ENCODE results near the gene TRNT1. TPM values are rescaled to one million over a fixed set of nuclear protein-coding genes. Genes with fewer than 3 reads are reported as not detected.

TRNT1 gene
- total and polyA plus RNA-seq, 2 of the 8 experiments (the other 6 are each of a cell fraction or from before 2014, with no cell fraction given) = 7.2 to 33.1 TPM

- Histone ChIP-seq H3K36me3 (ENCODE audit: control insufficient read depth in 2 of 4, insufficient read depth in 4 of 4, low read length in 3 of 4) (peaks cover 10 to 32% (median 19%) of the 10 kb centered on the region in 4 experiments), H3K4me1 (replicated peaks in 1 of 4; ENCODE audit: control insufficient read depth in 3 of 4, insufficient read depth in 4 of 4, low read length in 3 of 4) (peaks cover 2 to 7% (median 4%) of the 10 kb centered on the region in 4 experiments; a peak in 3 of 7 replicates), H2BK12ac (ENCODE audit: low read depth, low read length) (no peak overlapping the region), H3K79me2 (ENCODE audit: control insufficient read depth in 1 of 2, insufficient read depth in 2 of 2, low read length in 2 of 2) (peaks cover 9 to 50% of the 10 kb centered on the region in 2 experiments), H3K23ac (ENCODE audit: insufficient read length) (no peak overlapping the region), H2BK120ac (replicated peaks; ENCODE audit: low read depth, low read length) (no peak overlapping the region), H3K9me3 (ENCODE audit: insufficient read depth in 2 of 2, low read depth in 1 of 2, low read length in 1 of 2) (no peaks in the 10 kb centered on the region), H4K20me1 (replicated peaks in 1 of 2; ENCODE audit: control insufficient read depth in 1 of 2, insufficient read depth in 2 of 2, low read length in 2 of 2) (no peaks in the 10 kb centered on the region), H2BK15ac (ENCODE audit: low read length) (no peak overlapping the region), H2AK5ac (ENCODE audit: low read depth, low read length) (no peak overlapping the region), H2BK5ac (ENCODE audit: low read depth, low read length) (no peak overlapping the region), H2AFZ (ENCODE audit: low read length) (no peak overlapping the region), H4K91ac (replicated peaks; ENCODE audit: insufficient read length, low read length) (no peak overlapping the region), H3K18ac (ENCODE audit: extremely low read depth, low read length) (no peak overlapping the region), H2BK20ac (ENCODE audit: low read length) (no peak overlapping the region), H4K8ac (ENCODE audit: extremely low read depth, insufficient read depth, low read length) (no peak overlapping the region), H3K56ac (replicated peaks; ENCODE audit: insufficient read length, low read depth, low read length) (no peak overlapping the region), H3K4me2 (ENCODE audit: insufficient read depth in 1 of 2, low read depth in 2 of 2, low read length in 2 of 2) (no peak overlapping the region), H3K27me3 (replicated peaks in 1 of 4; ENCODE audit: control insufficient read depth in 3 of 4, extremely low read depth in 1 of 4, insufficient read depth in 3 of 4, low read length in 3 of 4) (no peaks in the 10 kb centered on the region), H3K23me2 (ENCODE audit: low read depth, low read length) (peaks cover 8% of the 10 kb centered on the region), H3K79me1 (ENCODE audit: low read depth, low read length) (0 out of 2 replicates have a peak, but pooled peaks cover 4% of the 10 kb centered on the region), H3K4ac (replicated peaks; ENCODE audit: insufficient read length, low read depth, low read length) (no peak overlapping the region), H3K4me3 (ENCODE audit: extremely low read depth in 1 of 4, insufficient read depth in 2 of 4, low read depth in 3 of 4, low read length in 4 of 4) (no peak overlapping the region), H4K5ac (ENCODE audit: insufficient read length, low read depth, low read length) (no peak overlapping the region), H3K14ac (ENCODE audit: insufficient read length) (no peak overlapping the region), H3K9ac (replicated peaks in 1 of 4; ENCODE audit: extremely low read depth in 1 of 4, low read depth in 3 of 4, low read length in 3 of 4) (no peak overlapping the region), H3K27ac (ENCODE audit: low read depth, low read length) (no peak overlapping the region)
- WGBS, 2 experiments (ENCODE audit: extremely low coverage in 1 of 2, insufficient coverage in 1 of 2, insufficient read length in 1 of 2, insufficient replicate concordance in 2 of 2, low coverage in 1 of 2, low lambda C conversion rate in 2 of 2, missing lambda C conversion rate in 1 of 2) = 77% methylated on average over 5 of the region's 5 CpGs; no CpG with 5 or more reads in 1 of the 2 experiments
- DNase-seq (ENCODE audit: low read depth in 1 of 2, low spot score in 2 of 2) (no peak), FAIRE-seq (no peak)
- CTCF ChIA-PET (ENCODE audit: partially characterized antibody) = interaction anchor here (0.7 to 1.0 kb wide), 2 partner anchors 15 to 29 kb away, joined by 3 read pairs; no protein-coding TSS in a partner anchor
- POLR2A ChIA-PET (ENCODE audit: partially characterized antibody) = interaction anchor here (1.4 to 1.6 kb wide), 4 partner anchors 9 to 116 kb away, joined by 3 to 4 read pairs (median 4); no protein-coding TSS in a partner anchor
- TF ChIP-seq TCF12 (IDR thresholded peaks at IDR 0.05; ENCODE audit: low read depth, low read length) (no peak), SUZ12 (IDR thresholded peaks at IDR 0.05; ENCODE audit: low read length) (no peak), POU5F1 (IDR thresholded peaks at IDR 0.05; ENCODE audit: low read depth, low read length) (no peak), GABPA (IDR thresholded peaks at IDR 0.05; ENCODE audit: borderline replicate concordance, insufficient read depth, low read length) (no peak), SIRT6 (IDR thresholded peaks at IDR 0.05; ENCODE audit: low read length) (no peak), BCL11A (IDR thresholded peaks at IDR 0.05; ENCODE audit: low read depth in 2 of 2, low read length in 2 of 2) (no peak), CTCF (IDR thresholded peaks at IDR 0.05; ENCODE audit: control extremely low read depth in 1 of 3, insufficient read depth in 1 of 3, low read depth in 1 of 3, low read length in 3 of 3) (no peak), NANOG (IDR thresholded peaks at IDR 0.05; ENCODE audit: insufficient read depth, low read depth, low read length, poor library complexity, severe bottlenecking) (no peak), JUND (IDR thresholded peaks at IDR 0.05; ENCODE audit: low read length) (no peak), JUN (IDR thresholded peaks at IDR 0.05; ENCODE audit: low read depth, low read length) (no peak), ASH2L (IDR thresholded peaks at IDR 0.05; ENCODE audit: low read length) (no peak), CTBP2 (IDR thresholded peaks at IDR 0.05; ENCODE audit: borderline replicate concordance, insufficient read depth, insufficient read length, low read length) (no peak)
Measured at GRCh38 chr3:3129579-3129978, 2.8 kb downstream of the TRNT1 start.
